HUDEP-2 (cell line): ENCODE results near the gene LRMDA.

Experiments
- DNase-seq, 76 experiments: peaks; one replicate each; lab custom pipeline; 2025; ENCODE audit not compliant: unreplicated experiment in 76 of 76; lab: John Stamatoyannopoulos, UW

LRMDA gene

DNA sequence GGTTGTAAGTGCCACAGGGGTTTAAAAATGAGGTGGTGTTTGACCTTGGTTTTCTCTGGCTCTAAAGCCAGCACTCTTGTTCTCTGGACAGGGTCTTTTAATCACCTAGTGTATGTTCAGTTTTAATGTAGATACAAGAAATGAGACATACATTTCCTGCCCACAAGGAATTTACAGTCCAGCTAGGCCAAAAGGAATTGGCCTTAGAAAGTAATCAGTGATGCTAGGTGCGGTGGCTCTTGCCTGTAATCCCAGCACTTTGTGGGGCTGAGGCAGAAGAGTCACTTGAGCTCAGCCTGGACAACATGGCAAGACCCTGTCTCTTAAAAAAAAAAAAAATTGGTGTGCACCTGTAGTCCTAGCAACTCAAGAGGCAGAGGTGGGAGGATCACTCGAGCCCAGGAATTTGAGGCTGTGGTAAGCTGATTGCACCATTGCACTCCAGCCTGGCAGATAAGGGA is 100.2 kb downstream of the LRMDA start:
- no peak for DNase-seq

DNA sequence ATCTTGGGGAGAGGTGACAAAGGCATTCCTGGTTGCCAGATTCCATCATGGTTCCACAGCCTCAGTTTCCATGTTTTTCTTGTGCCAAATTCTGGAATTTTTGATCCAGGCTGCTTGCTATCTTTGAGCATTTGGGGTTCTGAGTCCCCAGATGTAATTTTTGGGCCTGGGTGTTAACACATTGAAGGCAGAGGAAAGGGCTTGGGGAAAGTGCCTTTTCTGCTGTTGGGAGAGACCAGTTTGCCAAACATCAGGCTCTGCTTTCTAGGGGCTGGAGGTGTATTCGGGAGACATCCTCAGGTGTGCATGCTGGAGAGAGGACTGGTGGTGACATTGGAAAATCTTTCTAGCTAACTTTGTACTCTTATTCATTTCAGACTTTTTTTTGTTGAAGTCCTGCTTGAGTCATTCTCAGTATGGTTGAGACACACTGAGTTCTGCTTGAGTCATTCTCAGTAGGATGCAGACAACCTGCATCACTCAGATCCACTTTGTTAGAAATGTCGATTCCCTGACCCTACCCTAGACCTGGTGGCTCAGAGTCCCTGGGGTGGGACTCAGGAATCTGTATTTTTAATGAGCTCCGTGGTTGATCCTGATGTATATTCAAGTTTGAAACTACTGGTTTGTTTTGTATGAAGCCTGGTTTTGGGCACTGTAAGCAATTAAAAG is 101.0 kb downstream of the LRMDA start:
- DNase-seq = no peak

DNA sequence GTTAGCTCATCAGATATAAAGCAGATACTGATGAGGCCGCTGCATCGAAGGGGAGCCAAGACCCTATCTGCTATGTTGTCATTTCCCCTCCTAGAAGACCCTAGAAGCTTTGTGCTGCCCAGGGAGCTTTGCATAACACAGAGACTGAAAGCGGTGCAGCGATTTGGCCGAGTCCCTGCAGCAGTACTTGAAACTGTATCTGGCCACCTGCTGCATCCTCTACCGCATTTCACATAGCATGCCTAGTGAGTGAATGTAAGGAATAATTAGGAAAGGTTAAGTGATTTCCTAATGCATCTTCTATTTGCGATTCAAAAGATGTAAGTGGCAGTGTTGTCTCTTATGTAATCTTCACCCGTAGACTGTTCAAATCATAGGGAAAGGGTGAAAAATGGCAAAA is 106.7 kb downstream of the LRMDA start:
- no peak for DNase-seq

DNA sequence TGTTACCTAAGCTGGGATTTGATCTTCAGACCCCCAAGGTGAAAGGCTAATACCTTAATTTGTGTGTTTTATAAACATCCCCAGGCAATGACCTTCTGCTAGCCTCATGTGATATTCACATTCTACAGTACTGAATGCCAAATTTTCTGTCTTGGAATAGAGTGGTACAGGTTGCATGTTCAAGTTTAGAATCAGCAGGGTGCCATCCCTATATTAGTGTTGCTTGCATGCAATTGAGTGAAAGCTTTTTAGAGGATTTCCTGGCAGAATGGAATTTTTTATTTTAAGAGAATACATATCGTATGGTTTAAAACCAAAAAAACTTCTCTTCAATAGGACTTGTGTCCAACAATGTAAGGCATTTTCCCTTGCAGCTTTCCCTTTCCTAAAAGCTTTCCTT is 107.3 kb downstream of the LRMDA start:
- no peak for DNase-seq

DNA sequence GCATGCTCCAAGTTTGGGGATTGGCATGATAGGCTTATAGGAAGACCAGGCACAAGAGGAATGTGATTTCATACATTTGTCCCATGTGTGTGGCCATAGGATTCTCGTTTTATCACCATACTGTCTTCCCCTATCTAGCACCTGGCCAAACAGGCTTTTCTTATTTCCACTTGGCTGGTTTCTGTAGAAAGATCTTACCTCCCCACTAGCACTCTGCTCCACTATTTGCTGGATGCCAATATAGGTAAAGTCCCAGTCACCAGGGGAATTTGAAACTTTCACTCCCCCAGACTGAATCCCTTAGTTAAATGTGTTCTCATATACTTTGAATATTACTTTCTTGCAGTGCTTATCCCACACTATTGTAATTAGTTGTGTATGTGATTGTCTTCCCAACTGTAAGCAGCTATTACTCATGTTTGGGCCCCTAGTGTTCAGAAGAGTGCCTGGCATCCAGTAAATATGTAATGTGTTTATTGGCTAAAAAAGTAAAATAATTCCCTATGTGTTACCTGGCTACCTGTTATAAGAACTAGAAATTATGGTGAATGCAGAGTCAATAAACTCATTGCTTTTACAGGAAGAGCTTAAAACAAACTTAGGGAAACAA is 109.0 kb downstream of the LRMDA start:
- DNase-seq = no peak

DNA sequence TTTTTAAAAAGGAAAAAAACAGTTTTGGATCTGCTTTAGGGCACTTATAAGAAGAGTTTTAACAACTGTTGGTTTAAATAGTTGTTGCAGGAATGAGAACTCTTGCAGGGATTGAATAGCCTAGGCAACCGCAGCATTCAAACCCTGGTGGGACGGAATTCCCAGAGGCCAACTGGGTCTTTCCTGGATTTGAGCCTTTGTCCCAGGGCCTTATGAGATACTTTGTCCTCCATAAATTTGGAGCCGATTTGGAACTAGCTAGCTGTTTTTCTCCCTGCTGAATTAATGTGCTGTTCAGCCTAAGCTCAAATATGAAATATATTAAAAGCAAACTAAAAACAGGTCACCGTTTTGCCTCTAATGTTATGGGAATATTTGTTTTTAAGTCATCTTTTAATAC is 109.6 kb downstream of the LRMDA start:
- DNase-seq = no peak

DNA sequence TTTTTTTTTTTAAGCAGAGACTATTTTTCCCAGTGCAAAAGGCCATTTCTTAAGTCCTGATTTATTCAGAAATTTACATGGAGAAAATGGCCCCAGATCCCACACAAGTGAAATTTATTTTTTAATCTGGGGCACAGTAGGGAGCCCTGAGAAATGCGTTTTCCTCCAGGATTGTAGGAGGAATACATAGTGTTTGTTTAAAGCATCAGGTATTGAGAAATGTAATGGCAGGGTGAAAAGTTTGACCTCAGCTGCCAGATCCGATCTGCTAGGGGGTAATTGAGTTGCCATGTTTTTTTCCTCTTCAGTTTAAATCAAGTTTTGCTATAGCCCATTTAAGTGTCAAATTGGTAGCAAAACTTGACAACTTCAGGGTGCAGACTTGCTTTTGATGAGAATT is 110.0 kb downstream of the LRMDA start:
- no peak for DNase-seq

DNA sequence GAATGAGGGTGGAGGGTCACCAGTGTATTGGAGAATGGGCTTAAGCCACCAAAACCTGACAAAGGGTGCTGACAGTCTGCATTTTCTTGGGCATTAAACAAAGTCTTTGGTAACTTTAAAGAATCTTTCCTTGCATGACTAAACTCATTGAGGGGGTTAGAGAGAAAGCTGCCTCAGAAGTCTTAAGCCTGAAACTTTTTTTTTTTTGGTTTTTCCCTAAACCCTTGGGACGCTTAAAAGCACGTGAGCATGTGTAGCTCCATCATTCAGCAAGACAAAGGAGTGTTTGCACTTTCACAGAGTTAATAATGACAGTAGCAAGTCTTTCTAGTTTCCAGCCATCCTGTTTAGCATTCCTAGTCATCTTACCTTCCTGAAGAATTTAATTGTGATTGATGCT is 110.7 kb downstream of the LRMDA start:
- no peak for DNase-seq

DNA sequence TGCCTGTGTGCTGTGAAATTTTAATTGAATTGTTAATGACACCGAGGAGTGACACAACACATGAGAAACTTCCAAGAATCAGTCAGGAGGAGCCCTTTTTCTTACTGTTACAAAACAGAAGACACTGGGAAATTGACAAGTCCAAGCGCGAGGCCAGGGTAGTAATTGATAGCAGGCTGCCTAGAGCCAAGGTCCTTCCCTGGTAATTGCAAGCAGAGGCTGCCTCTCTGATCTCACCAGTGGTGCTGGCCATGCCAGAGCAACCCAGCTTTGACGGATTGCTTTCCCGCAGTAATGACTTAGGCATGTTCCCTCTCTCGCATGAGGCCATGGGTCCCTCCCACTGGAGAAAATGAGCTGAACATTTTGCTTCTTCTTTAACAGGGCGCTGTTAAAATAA is 111.5 kb downstream of the LRMDA start:
- no peak for DNase-seq

DNA sequence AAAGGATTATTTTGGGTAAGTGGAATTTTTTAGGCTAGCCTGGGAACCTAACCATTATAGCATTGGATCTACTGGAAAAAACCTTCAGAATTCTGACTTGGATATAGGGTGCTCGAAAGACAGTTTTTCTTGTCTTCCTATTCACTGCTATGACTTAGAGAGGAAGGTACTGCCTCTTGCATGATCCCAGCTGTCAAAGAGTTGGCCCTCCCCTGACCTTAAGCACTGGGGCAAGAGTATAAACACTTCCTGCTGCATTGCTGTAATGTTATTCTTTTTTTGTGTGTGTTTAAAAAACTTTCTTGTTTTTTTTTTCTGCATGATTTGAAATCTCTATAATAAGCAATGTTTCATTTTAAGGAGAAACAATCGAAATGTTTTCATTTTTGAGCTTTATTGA is 113.0 kb downstream of the LRMDA start:
- no peak for DNase-seq

DNA sequence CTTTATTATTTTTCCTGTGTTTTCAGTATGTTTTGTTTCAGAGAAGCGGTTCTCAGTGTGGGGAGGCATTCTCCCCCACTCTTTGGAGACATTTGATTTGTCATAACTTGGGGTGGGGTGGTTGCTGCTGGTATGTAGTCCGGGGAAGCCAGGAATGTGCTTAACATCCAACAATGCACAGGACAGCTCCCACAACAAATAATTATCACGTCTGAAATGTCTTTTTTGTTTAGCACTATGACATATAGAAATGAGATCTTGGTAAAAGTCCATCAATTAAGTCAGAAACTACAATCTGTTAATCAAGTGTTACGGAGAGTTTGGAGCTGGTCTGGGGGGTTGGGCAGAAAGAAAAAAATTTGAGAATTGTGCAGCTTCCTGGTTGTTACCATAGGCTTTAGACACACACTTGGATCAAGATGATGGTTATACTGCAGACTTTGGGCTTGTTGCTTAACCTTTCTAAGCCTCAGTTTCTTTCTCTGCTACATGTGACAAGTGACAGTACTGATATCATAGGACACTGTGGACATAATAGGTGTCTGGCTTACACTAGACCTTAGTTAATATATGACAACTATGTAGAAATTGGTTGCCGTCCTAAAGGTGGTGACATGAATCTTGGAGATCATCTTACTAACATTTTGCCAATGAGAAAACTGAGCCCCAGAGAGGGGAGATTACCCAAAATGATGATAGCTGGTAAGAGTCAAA is 113.7 kb downstream of the LRMDA start:
- no peak for DNase-seq

DNA sequence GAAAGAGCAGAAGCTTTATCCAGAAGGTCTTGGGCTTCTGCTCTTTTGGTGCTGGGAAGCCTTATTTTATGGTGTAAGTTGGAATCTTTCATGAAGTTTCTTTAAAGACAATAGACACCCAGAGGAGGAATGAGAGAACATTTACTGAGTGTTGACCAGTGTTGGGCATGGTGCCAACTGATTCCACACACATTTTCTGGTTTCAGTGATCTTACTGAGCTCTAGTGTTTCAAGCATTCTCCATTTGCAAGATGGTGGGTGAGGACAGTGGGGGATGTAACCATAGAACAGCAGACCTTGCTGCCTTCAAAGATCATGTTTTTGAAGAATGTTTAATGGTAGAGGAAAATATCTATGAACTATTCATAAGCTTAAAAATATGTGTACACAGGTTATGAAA is 114.6 kb downstream of the LRMDA start:
- DNase-seq = no peak

DNA sequence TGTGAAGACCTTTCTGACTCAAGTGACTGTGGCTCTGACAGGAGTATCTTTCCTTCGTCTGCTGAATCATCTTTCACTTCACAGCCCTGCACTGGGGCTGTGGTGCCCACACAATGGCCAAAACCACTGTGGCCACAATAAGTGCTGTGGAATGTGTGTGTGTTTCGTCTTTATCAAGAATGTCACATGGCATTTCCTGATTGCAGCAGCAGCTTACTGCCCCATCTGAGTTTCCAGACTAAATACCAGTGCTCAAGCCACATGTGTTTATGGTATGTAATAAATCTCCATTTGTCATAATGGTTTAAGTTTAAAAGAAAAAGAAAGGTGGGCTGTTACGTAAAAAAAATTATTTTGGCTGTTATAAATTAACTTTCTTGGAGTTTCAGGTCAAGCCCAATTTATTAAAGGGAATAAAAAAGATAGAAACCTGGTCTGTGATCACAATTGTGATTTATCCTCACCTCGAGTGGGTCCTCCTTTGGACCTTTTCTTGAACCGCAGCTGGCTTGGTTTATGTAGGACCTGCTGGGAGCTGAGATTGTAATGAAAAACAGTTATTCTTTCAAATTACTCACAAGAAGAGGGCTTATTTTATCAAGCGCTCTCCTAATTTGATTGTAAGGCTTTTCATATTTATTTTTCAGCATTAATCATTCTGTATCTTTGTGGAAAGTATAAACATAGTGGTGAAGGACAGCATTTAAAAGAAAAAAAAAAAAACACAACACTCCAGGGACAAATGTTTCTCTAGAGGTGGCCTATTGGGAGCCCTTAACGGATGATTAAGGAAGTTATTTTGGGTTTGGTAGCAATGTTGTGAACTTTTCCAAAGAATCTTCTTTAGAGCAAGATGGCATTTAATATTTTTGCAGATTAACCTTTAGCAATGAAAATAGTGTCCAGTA is 116.2 kb downstream of the LRMDA start:
- DNase-seq = peak in 11 of 76 experiments; percentile 1 to 23 (median 6)

DNA sequence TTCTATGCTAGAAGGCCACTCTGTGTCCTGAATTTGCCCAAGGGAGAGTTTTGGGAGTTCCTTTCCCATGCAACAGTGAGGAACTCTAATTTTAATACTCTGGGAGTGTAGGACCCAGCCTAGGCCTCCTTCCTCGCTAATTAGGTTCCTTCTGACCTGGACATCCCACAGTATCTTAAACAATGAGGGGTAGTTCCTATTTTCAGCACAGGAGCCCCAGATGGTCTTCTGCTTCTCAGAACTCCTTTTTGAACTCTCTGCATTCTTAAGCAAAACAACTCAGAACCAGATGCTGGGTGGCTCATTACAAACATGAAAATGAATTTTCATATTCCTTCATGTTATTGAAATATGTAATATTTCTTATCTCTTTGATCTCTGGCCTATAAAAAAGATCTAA is 116.9 kb downstream of the LRMDA start:
- DNase-seq = no peak

DNA sequence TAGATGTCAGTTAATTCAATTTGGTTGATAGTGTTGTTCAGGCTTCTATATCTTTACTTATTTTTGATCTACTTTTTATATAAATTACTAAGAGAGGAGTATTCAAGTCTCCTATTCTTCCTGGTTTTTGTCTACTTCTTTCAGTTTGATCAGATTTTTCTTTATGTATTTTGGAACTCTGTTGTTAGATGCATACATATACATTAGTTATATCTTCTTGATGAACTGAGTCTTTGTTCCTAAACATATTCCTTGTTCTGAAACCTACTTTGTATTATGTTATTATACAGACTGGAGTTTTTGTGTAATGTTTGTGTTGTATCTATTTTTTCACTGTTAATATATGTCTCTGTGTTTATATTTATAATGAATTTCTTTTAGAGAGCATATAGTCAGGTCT is 118.8 kb downstream of the LRMDA start:
- DNase-seq = no peak

DNA sequence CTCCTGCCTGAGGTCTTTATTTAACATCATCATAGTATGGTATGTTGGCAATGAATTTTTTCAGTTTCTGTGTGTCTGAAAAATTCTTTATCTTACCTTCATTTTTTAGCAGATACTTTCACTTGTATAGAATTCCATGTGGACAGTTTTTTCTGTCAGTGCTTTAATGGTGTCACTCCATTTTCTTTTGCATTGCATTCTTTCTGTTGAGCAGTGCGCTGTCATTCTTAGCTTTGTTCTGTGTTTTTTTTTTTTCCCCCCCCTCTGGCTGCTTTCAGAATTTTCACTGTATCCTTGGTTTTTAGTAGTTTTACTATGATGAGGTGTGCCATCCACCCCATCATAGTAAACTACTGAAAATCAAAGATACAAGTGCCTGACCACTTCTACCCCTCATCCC is 120.7 kb downstream of the LRMDA start:
- DNase-seq = no peak

DNA sequence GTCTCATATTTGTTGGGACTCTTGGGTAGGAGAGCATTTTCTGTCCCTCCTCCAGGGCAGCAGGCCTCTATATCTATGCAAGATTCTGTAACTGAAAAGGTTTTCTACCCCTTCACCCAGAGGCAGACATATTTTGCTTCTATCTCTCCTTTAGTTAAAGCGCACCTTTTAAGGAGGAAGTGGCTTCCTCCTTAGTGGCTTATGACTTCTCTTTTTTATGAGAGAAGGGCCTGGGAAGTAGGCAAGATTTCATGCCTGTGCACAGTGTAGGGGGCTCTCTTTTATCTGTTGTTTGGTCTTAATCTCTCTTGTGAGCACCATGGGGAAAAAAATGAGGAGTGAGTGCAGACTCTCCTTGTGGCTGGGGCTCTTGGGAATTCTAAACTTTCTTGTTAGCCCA is 122.1 kb downstream of the LRMDA start:
- no peak for DNase-seq

DNA sequence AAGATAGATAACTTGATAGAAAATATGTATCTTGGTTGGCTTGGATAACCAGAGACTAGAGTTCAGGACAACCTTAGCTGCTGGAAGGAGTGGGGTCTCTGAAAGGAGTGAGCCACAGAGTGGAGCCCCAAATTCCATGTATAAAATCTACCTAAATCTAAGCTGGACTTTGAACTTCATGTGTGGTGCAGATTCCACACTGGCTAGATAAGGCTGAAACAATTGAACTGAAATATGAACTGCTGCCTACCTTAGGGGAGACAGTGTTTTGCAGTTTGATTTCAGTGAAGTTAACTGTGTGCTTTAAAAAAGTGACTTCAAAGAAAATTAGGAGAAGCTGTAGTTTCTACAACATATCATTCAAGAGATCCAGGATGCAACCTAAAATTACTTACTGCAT is 123.9 kb downstream of the LRMDA start:
- DNase-seq = no peak

DNA sequence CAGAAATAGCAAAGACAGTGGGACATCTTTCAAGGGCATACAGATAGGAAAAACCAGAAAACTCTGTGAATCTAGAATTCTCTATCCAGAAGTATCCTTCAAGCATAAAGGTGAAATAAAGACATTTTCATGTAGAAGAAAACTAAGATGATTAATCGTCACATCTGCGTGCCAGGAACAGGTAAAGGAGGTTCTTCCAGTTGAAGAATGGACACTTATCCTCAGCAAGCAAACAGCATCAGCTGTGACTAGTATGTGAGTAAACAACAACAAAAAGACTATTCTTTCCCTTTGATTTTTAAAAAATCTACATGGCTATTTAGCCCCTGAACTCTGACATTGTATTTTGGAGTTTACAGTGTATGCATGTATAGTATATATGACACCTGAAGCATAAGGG is 124.9 kb downstream of the LRMDA start:
- DNase-seq = no peak

DNA sequence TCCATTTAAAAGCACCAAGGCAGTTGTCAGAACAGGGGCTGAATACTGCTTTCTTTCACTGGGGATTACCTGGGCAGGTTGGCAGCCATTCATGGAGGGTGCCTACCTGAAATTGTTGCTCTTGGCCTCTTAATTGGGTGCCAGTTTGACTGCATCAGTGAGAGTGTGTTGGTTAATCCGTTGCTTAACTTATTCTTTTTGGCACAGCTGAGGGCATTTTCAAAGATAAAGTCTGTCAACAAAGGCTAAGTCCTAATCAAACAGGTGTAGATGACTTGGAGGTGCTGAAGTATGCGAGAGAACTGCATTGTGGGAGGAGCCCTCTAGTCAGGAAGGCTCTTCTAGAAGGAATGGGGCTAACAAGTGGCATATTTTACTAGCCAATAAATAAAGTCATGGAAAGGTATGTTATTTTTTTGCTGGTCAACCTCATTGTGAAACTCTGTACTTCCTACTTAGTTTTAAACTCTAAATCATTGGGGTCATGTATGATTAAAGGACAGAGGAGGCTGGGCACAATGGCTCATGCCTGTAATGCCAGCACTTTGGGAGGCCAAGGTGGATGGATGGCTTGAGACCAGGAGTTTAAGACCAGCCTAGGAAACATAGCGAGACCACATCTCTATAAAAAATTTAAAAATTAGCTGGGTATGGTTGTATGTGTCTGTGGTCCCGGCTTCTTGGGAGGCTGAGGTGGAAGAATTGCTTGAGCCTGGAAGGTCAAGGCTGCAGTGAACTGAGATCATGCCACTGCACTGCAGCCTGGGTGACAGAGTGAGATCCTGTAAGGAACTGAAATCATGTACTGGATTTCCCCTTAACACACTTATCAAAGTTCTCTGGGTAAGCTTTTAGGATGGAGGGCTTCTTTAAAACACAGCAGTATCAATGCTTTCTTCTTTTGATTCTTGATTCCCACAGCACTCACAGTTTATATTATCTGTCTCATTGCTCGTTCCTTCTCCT is 134.1 kb downstream of the LRMDA start:
- no peak for DNase-seq
